Endodermal cell (in vitro differentiated cells): Measurements from ENCODE around the gene SLIT1. TPM values are rescaled to one million over a fixed set of nuclear protein-coding genes. Genes with fewer than 3 reads are reported as not detected.

Source experiments
- DNase-seq: peaks from one replicate; pipeline ENCODE4 v3.0.0-alpha.2; 2017
- H3K27ac ChIP-seq: 2 replicates; pipeline ENCODE4 v1.5.1; 2013; ENCODE audit warnings: mild to moderate bottlenecking, low read depth, low read length, moderate library complexity
- H3K27me3 ChIP-seq: 2 replicates; pipeline ENCODE4 v1.6.1; 2013; ENCODE audit warnings: mild to moderate bottlenecking, low read length, moderate library complexity; ENCODE audit not compliant: insufficient read depth, control insufficient read depth, poor library complexity, severe bottlenecking
- H3K36me3 ChIP-seq: 2 replicates; pipeline ENCODE4 v1.7.0; 2013; ENCODE audit warnings: mild to moderate bottlenecking, low read length, moderate library complexity; ENCODE audit not compliant: control insufficient read depth, insufficient read depth
- H3K4me1 ChIP-seq: one replicate; pipeline ENCODE4 v1.7.0; 2013; ENCODE audit warnings: low read length; ENCODE audit not compliant: control insufficient read depth, insufficient read depth
- H3K4me3 ChIP-seq: 2 replicates; pipeline ENCODE4 v1.5.1; 2013; ENCODE audit warnings: mild to moderate bottlenecking, low read length, moderate library complexity
- H3K9ac ChIP-seq: 2 replicates; pipeline ENCODE4 v1.6.1; 2013; ENCODE audit warnings: mild to moderate bottlenecking, low read length, moderate library complexity; ENCODE audit not compliant: poor library complexity, severe bottlenecking; ENCODE audit errors: extremely low read depth
- H3K9me3 ChIP-seq: 2 replicates; pipeline ENCODE4 v1.6.1; 2013; ENCODE audit warnings: mild to moderate bottlenecking, low read length, moderate library complexity; ENCODE audit not compliant: control insufficient read depth
- H3K27ac Mint-ChIP-seq: 2 replicates; pipeline ENCODE4 v1.8.0; 2020; ENCODE audit warnings: mixed read lengths
- H3K27me3 Mint-ChIP-seq: 2 replicates; pipeline ENCODE4 v1.8.0; 2021; ENCODE audit warnings: mild to moderate bottlenecking, mixed read lengths; ENCODE audit not compliant: insufficient read depth
- H3K36me3 Mint-ChIP-seq: 2 replicates; pipeline ENCODE4 v1.8.0; 2020; ENCODE audit warnings: low read depth, mixed read lengths
- H3K4me1 Mint-ChIP-seq: 2 replicates; pipeline ENCODE4 v1.8.0; 2020; ENCODE audit warnings: mixed read lengths
- H3K4me3 Mint-ChIP-seq: 2 replicates; pipeline ENCODE4 v1.8.0; 2020; ENCODE audit warnings: mild to moderate bottlenecking, moderate library complexity, mixed read lengths
- H3K9me3 Mint-ChIP-seq: 2 replicates; pipeline ENCODE4 v1.8.0; 2020; ENCODE audit warnings: mild to moderate bottlenecking, mixed read lengths
- CTCF ChIP-seq: fragments of 200-600 bp; sonication (generic); conservative IDR thresholded peaks from 2 replicates; pipeline ENCODE4 v1.5.0; 2021; ENCODE audit warnings: antibody characterized with exemption, mild to moderate bottlenecking
- WGBS, 2 experiments: methylation state at CpG; one replicate each; pipeline versions ENCODE4 v1.1.5 to v1.1.7; 2013; ENCODE audit warnings: missing lambda C conversion rate in 2 of 2, mixed read lengths in 1 of 2; ENCODE audit not compliant: insufficient coverage in 1 of 2, insufficient read length in 1 of 2; 5-methylcytosine and 5-hydroxymethylcytosine counted together
- total RNA-seq, 2 donors: library from RNA; stranded (reverse); fragmentation: NEBNext Ultra II Directional in 1 of 2; extraction: Animal tissue kit (Norgen Biotek cat#: 25700) in 1 of 2; gene quantifications; 2 replicates in 1 of 2; 3 replicates in 1 of 2; pipeline ENCODE4 v1.2.1, GENCODE V29; 2021

SLIT1 gene
- total RNA-seq, 2 donors from 2014 or later: 0.97 to 2.4 TPM

DNA sequence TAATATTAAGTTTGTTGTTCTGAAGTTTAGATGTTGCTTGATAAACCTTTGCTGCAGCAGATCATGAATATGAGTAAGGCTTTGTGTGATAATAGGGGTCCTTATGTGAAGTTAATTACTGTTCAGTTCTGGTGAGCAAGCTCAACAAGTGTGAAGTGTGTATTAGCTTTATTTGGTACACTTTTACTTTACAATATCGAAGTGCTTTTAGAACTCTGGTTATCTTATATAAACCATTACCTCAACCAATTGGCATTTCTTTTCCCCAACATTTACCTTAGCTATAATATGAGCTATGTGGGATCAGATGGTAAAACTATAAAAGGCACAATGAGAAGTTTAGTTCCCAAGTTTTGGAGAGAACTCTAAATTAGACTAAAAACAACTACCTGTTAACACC lies 226.0 kb downstream of the SLIT1 start:
- no peak overlapping the region for H3K4me3 Mint-ChIP-seq
- peaks cover 37% of the 10 kb centered on the region for H3K36me3 ChIP-seq
- no peaks in the 10 kb centered on the region for H3K9me3 Mint-ChIP-seq
- H3K27ac Mint-ChIP-seq: no peak overlapping the region
- H3K36me3 Mint-ChIP-seq: peaks cover 17% of the 10 kb centered on the region
- no peaks in the 10 kb centered on the region for H3K27me3 Mint-ChIP-seq
- no peak overlapping the region for H3K27ac ChIP-seq
- H3K4me1 Mint-ChIP-seq: peaks cover 5% of the 10 kb centered on the region
- H3K9ac ChIP-seq: no peak overlapping the region
- no peak for DNase-seq
- H3K27me3 ChIP-seq: no peaks in the 10 kb centered on the region
- no peak overlapping the region for H3K4me3 ChIP-seq
- no CpG with 5 or more reads among the region's 1 CpG for WGBS, 2 experiments
- no peaks in the 10 kb centered on the region for H3K4me1 ChIP-seq
- TF ChIP-seq CTCF: no peak
- H3K9me3 ChIP-seq: no peaks in the 10 kb centered on the region

- H3K4me1 ChIP-seq: no peaks in the 10 kb centered on the region
- H3K4me3 ChIP-seq: no peak overlapping the region
- no peak overlapping the region for H3K4me3 Mint-ChIP-seq
- peaks cover 5% of the 10 kb centered on the region for H3K4me1 Mint-ChIP-seq
- no peaks in the 10 kb centered on the region for H3K27me3 ChIP-seq
- H3K9me3 Mint-ChIP-seq: no peaks in the 10 kb centered on the region
- H3K36me3 ChIP-seq: peaks cover 40% of the 10 kb centered on the region
- no peaks in the 10 kb centered on the region for H3K27me3 Mint-ChIP-seq
- no peak overlapping the region for H3K27ac Mint-ChIP-seq
- no peak overlapping the region for H3K9ac ChIP-seq
- TF ChIP-seq CTCF: no peak
- H3K9me3 ChIP-seq: no peaks in the 10 kb centered on the region
- H3K36me3 Mint-ChIP-seq: peaks cover 27% of the 10 kb centered on the region
- 94 to 100% methylated on average over 1 to 2 of the region's 2 CpGs for WGBS, 2 experiments
- no peak for DNase-seq
- no peak overlapping the region for H3K27ac ChIP-seq
These were observed 227.7 kb downstream of the SLIT1 start for GRCh38 chr10:96958071-96958470.

GRCh38 chr10:96955794-96956193 lies 230.0 kb downstream of the SLIT1 start:
- Histone ChIP-seq H3K9ac (no peak overlapping the region), H3K27ac (no peak overlapping the region), H3K4me3 (no peak overlapping the region), H3K36me3 (peaks cover 49% of the 10 kb centered on the region), H3K9me3 (no peaks in the 10 kb centered on the region), H3K27me3 (no peaks in the 10 kb centered on the region), H3K4me1 (no peaks in the 10 kb centered on the region)
- 89 to 90% methylated on average over 3 to 4 of the region's 4 CpGs for WGBS, 2 experiments
- Mint-ChIP-seq H3K27me3 (no peaks in the 10 kb centered on the region), H3K4me1 (peaks cover 5% of the 10 kb centered on the region), H3K9me3 (no peaks in the 10 kb centered on the region), H3K36me3 (peaks cover 35% of the 10 kb centered on the region), H3K4me3 (no peak overlapping the region), H3K27ac (no peak overlapping the region)
- no peak for DNase-seq
- TF ChIP-seq CTCF: no peak
